CD4-positive, alpha-beta T cell treated with Interferon alpha-2 for 1 hour (primary cell): ENCODE measurements around the gene ABCF2.

Experiments
- DNase-seq, 2 donors: peaks; one replicate each; pipeline ENCODE4 v3.0.0-alpha.2; 2020 to 2022

The ABCF2 gene

DNA sequence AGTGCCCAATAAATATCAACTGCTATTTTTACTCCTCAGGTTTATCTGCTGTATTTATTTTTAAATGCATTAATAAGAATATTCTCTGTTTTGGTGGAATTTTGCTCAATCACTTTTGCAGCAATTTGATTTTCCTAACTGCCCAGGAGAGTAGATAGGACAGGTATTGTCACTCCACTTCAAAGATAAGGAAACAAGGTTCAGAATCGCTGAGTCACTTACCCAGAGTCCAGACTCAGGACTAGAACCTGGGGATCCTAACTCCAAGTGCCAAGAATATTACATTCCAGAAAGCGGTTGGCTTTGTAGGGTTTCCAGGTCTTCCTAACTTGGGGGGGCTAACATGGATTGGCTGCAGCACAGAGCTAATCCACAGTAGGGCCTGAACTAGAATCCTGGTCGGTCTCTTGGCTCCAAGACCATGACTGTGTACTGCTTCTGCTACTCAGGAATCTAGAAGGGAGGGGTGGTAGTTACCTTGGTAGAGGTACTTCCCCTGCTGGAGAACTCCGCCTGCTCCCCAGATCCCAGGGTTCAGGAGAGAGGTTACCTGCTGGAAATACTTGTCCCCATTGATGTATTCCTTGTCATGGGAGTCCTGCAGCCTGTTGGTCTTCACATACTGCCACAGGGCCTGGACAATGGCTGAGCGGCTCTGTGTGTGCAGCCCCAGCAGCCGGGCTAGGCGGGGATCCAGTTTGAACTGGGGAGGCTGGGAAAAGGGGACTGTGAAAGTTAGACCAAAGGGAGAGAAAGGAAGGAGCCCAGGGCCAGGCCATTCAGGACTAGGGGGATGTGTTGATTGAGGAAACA lies 14.1 kb upstream of the ABCF2 start:
- DNase-seq = no peak

DNA sequence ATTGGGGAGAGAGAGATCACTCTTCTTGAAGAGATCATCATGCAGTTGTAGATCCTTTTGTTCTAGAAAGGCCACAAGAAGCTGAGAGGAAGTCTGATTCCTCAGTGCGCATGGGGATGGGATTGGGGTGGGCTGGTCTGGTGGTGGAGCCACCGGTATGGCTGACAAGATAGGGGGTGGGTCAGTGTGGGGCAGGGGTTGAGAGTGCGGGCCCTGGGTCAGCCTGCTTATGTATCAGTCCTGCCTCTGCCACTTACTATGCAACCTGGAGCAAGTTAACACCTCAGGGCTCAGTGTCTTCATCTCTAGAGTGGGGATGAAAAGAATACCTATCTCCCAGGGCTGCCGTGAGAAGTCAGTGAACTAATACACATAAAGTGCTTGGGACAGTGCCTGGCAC lies 13.5 kb upstream of the ABCF2 start:
- DNase-seq = no peak

DNA sequence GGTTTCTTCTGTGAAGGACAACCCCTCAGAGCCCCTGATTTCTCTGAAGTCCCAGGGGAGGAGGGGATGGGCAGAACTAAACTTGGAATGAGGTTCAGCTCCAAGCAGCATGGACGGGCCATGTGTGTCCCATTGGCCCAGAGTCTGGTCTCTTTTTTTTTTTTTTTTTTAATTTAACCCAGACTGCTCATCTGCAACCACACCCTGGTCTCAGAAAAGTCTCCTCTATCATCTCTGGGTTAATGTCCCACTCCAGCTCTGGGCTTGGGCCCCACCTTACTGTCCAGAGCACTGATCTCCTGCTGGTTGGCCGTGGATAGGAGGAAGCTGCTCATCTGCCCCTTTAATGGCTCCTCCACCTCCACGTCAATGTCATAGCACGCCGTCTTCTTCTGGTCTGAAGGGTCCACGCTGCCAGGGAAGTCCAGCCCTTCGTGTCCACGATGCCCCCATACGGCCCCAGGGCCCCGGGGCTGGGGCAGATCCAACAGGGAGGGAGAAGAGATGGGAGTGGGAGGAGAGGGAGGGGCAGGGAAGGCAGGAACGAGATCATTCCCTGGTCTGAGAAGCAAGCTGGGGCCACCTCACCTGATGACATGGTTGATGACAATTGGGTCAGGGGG lies 12.9 kb upstream of the ABCF2 start:
- DNase-seq = no peak

DNA sequence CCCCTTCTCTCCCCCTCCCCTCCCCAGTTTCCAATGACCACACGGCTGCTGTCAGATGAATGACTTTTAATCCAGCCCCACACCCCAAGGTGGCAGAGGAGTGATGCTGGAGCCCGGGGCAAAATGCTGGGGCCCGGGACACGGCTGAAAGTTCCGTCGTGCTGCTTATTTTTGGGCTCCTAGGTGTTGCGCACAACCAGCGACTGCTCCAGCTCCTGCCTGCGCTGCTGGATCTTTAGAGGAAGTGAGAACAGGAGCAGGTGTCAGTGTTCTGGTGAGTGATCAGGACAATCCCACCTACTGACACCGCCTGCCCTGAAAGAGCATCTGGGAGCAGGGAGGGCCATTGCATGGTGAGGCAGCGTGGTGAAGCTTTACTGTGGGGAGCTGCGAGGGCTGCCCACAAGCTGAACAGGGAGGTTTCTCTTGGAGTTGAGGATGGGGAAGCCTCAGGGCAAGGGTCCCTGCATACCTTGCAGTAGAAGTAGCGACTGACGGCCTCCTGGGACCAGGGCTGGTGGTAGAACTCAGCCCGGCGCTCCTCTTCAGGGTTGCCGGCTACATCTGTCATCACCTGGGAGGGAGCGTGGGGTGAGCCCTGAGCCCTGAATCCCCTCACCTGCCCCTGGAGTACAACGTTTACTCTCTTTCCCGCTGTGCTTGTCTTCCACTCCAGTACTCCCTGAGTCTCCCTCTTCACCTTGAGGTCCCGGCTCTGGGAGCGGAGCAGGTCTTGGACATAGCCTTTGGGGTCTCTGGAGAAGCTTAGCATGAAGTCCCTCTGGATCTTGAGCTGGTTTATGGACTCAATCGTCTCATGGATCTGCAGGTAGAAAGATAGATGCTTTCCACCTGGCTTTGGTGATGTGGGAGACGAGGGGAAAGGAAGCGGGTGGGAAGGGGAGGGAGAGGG lies 12.2 kb upstream of the ABCF2 start:
- DNase-seq = no peak

DNA sequence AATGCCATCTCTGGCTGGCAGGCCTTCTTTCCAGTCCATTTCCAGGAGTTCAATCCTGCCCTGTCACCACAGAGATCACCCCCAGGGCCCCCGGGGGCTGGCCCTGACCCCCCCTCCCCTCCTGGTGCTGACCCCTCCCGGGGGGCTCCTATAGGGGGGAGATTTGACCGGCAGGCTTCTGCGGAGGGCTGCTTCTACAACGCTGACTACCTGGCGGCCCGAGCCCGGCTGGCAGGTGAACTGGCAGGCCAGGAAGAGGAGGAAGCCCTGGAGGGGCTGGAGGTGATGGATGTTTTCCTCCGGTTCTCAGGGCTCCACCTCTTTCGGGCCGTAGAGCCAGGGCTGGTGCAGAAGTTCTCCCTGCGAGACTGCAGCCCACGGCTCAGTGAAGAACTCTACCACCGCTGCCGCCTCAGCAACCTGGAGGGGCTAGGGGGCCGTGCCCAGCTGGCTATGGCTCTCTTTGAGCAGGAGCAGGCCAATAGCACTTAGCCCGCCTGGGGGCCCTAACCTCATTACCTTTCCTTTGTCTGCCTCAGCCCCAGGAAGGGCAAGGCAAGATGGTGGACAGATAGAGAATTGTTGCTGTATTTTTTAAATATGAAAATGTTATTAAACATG lies 11.3 kb upstream of the ABCF2 start:
- no peak for DNase-seq

DNA sequence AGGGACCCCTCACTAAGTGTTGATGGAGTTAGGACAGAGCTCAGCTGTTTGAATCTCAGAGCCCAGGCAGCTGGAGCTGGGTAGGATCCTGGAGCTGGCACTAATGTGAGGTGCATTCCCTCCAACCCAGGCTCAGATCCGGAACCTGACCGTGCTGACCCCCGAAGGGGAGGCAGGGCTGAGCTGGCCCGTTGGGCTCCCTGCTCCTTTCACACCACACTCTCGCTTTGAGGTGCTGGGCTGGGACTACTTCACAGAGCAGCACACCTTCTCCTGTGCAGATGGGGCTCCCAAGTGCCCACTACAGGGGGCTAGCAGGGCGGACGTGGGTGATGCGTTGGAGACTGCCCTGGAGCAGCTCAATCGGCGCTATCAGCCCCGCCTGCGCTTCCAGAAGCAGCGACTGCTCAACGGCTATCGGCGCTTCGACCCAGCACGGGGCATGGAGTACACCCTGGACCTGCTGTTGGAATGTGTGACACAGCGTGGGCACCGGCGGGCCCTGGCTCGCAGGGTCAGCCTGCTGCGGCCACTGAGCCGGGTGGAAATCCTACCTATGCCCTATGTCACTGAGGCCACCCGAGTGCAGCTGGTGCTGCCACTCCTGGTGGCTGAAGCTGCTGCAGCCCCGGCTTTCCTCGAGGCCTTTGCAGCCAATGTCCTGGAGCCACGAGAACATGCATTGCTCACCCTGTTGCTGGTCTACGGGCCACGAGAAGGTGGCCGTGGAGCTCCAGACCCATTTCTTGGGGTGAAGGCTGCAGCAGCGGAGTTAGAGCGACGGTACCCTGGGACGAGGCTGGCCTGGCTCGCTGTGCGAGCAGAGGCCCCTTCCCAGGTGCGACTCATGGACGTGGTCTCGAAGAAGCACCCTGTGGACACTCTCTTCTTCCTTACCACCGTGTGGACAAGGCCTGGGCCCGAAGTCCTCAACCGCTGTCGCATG lies 10.5 kb upstream of the ABCF2 start:
- no peak for DNase-seq

DNA sequence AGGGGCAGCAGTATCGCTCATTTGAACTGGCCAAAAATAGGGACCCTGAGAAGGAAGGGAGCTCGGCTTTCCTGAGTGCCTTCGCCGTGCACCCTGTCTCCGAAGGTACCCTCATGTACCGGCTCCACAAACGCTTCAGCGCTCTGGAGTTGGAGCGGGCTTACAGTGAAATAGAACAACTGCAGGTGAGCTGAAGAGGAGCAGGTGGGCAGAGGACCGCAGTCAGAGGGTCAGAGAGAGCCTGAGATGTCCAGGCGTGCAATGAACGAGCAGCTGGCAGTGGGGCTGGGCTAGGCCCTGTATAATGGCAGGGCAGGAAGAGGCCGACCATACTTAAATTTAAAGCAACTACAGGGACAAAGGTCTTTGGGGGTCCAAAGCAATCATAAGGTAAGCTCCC lies 9.4 kb upstream of the ABCF2 start:
- DNase-seq = no peak

DNA sequence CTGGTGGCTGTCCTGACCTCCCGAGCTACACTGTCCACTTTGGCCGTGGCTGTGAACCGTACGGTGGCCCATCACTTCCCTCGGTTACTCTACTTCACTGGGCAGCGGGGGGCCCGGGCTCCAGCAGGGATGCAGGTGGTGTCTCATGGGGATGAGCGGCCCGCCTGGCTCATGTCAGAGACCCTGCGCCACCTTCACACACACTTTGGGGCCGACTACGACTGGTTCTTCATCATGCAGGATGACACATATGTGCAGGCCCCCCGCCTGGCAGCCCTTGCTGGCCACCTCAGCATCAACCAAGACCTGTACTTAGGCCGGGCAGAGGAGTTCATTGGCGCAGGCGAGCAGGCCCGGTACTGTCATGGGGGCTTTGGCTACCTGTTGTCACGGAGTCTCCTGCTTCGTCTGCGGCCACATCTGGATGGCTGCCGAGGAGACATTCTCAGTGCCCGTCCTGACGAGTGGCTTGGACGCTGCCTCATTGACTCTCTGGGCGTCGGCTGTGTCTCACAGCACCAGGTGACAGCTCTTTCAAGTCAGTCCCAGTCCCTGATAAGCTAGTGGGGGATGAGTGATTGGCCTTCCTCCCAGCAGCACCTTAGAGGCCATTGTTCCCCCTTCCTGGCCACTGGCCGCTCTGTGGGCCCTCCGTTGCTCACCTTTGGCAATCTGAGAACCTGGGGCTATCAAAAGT lies 8.2 kb upstream of the ABCF2 start:
- no peak for DNase-seq

DNA sequence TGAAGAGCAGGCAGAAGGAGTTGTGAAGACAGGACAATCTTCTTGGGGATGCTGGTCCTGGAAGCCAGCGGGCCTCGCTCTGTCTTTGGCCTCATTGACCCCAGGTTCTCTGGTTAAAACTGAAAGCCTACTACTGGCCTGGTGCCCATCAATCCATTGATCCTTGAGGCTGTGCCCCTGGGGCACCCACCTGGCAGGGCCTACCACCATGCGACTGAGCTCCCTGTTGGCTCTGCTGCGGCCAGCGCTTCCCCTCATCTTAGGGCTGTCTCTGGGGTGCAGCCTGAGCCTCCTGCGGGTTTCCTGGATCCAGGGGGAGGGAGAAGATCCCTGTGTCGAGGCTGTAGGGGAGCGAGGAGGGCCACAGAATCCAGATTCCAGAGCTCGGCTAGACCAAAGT lies 6.8 kb upstream of the ABCF2 start:
- no peak for DNase-seq

DNA sequence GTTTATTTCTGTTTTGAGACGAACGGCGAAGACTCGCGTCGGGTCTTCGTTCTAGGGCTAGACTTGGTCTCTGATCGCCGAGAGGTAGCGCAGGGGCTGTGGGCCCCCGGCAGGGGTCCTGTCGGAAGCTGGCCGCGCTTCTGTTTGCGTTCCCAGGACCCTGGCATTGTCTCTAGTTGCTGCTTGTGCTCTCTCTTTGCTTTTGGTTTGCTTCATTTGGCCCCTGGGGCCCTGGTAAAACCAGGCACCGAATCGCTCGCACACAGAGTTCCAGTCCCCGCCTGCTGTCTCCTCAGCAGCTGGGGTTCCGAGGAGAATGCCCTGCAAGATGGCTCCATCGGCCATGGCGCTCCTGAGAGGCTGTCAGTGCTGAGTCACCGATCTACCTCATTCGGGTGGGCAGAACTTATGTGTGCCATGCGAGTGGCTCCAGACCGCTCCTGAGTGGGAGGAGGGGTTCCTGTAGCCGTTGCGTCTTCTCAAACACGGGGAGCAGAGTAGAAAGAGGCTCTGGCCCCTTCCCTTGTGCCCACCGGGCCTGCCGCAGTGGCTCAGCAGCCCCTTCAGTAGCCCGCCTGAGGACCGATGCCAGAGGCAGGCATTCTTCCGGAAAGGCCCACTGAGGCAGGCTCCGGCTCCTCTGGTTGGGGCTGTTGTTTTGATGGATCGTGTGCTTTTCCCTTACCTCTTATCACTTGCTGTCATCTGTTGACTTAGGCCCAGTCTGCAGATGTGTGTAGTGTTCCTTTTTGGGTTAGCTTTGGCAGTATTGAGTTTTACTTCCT lies 6.1 kb upstream of the ABCF2 start:
- DNase-seq = peak; percentile 48 to 69

DNA sequence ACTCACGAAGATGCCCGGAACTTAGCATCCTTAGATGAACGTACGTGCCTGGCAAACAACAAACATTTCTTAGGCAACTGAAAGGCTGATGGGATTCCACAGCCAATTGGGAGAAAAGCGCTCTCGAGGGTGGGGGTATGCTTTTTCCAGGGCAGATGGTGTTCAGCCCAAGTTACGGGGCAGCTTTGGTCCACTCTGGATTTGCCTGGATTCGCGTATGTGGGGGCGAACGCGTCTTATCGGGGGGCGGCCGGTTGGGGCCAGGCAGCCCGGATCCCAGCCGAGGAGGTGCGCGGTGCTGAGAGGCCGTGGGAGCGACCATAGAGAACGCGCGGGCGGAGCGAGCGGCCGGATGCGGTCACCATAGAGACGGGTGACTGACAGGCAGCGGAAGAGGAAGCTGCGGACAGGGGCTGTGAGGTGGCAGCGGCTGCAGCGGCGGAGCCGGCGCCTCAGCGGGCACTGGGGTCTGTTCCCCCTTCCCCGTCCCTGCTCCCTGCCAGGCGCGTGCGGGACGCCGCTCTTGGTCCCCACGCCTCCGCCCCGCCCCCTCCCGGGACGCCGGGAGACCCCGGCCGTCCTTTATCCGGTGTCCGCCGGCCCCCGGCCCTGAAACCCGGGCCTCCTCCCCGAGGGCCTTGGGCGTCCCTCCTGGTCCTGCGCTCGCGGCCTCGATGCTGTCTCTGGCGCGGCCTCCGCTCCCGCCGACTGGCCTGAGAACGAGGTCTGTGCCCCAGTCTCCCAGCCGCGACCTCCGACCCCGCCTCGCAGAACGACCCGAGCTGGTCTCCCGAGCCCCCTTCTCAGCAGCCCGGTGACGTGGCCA lies 5.3 kb upstream of the ABCF2 start, which contains the start of gene CHPF2:
CHPF2 (plus strand) TSS at position 393 of the 826 bp plus-strand sequence. CDS start 1,529 bp downstream, outside the sequence.
- peak; percentile 87 to 90 for DNase-seq

DNA sequence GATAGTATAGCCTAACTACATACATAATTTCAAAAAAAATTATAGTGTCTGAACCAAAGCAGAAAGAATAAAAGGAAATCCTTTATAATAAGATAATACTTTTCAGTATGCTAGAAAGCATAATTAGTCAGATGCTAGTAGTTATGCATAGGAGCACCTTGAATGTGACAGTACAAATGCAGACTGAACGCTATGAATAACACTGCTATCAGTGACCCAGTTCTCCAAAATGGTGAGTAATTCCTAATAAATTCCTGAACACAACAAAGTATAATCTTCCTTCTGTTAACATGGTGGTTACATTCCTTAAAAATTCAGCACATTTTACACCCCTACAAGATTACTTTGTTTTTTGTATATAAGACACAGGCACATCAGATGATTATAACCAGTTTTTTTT lies 4.1 kb upstream of the ABCF2 start:
- no peak for DNase-seq

DNA sequence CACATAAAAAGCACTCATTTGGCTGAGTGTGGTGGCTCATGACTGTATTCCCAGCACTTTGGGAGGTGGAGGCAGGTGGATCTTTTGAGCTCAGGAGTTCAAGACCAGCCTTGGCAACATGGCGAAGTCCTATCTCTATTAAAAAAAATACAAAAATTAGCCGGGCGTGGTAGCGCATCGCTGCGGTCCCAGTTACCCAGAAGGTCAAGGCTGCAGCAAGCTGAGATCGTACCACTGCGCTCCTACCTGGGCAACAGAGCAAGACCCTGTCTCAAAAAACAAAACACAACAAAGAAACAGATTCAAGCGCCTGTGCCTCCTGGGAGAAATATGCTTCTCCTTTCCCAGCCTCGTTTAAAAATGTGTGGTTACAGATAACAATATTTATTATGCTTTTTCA lies 2.2 kb upstream of the ABCF2 start:
- DNase-seq = no peak

DNA sequence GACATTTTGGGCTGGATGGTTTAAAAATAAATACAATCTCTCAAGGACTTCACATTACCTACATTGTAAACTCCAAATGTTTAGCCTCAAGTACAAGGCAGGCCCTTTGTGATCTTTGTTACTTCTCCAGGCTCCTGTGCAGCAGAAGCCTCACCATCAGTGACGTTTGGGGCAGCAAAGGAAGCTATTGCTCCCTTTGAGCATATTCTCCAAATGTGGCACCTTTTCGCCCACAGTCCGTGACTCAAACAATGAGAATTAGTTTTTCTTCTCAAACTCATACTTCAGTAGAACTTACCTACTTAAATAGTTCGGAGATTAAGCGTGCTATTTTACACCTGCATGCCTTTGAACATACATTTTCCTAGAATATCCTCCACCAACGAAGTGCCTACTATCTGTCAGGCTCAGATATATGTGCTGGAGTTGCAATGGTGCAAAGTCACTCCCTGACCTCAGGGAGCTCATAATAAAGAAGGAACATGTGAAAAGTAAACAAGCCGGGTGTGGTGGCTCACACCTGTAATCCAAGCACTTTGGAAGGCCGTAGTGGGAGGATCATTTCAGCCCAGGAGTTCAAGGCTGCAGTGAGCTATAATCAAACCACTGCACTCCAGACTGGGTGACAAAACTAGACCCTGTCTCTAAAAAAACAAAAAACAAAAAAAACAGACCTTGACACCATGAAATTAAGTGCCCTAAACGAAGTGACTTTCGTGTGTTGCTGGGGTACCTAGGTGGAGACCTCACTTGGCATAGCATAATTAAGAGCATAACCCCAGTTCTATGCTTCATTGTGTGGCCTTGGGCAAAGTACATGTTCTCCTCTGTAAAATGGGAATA lies 1.2 kb upstream of the ABCF2 start:
- no peak for DNase-seq

DNA sequence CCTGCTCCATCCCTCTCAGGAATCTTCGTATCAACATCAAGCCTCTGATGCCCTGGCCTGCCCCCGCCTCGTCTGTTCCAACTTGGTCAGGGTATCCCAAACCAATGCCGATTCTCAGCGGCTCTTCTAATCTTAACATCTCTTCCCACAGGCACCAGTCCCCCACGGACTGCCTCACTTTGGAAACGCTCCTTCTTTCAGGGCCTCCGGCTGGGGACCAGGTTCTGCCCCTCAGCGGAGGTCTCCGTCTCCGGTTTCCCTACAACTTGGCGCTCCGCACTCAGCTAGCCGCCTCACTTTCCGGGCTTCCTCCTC lies 488 bp downstream of the ABCF2 start:
- no peak for DNase-seq

DNA sequence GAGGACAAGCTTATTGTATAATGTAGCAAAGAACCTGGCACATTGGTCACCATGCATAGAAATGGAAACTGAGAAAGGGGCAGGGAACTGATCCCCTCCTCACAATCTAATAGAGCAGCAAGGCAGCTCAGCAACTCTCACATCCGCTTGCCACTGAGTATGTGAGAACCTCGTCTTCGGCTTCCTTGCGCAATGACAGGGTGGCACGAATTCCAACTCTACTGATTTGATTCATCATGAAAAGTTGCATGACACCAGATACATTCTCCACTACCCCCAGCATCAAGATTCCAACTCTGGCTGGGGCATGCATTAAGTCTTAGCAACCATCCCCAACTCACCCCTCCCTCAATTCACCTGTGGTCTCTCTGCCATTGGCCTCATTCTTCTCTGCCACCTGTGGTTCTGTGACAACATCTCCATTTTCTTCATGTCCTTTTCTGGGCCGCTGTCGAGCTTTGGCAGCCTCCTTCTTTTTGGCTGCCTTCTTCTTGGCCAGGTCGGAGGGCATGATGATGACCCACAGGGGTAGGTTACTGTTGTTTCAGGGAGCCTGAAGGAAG lies 976 bp downstream of the ABCF2 start:
- no peak for DNase-seq

DNA sequence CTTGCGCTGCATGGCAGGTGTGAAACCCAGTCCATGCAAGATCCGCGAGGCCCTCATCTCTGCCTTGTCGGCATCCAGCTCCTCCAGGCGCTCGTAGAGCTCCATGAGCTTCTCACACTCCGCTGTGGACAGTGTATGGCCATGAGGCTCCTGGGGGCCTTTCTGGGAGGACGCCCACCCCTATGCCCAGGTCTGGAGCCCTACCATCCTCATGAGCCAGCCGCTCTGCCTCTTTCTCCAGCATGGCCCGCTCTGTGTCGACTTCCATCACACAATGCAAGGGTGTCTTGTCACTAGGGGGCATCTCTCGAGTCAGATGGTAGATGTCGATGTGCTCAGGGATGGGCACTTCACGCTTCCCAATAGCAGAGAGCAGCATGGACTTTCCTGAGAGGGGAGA lies 3.3 kb downstream of the ABCF2 start:
- DNase-seq = no peak

DNA sequence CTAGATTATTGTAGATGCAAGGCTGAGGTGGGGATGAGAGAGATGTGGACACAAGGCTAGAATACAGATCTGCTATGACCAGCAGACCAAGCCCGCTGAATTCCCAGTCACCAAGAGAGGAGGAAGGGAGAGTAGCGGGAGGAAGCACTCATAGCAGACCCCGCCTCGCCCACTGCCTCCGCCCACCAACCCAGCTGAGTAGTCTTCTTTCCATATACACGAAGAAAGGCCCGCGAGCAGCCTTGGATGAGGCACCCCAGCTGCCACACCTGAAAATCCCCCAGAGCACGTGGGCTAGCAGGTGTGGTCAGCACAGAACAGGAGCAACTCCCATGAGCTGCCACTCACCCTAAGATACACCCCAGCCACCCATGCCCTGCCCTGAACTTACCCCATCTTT lies 8.8 kb downstream of the ABCF2 start:
- no peak for DNase-seq
